Karpas-422 (cell line): ENCODE data around the gene C1QL4. TPM values are rescaled to one million over a fixed set of nuclear protein-coding genes. Genes with fewer than 3 reads are reported as not detected.

ENCODE experiments used
- DNase-seq: peaks from one replicate; pipeline ENCODE4 v3.0.0-alpha.2; 2015
- H2AFZ ChIP-seq: fragments of 200-600 bp; sonication (generic); 2 replicates; pipeline ENCODE4 v1.6.1; 2014; ENCODE audit warnings: antibody characterized with exemption, low read length, mixed read lengths
- H3K27ac ChIP-seq: fragments of 200-600 bp; sonication (generic); 2 replicates; pipeline ENCODE4 v1.5.1; 2014; ENCODE audit warnings: mild to moderate bottlenecking, low read length, moderate library complexity
- H3K27me3 ChIP-seq: fragments of 200-600 bp; sonication (generic); 2 replicates; pipeline ENCODE4 v1.6.1; 2014; ENCODE audit warnings: low read length, mixed read lengths
- H3K36me3 ChIP-seq: fragments of 200-600 bp; sonication (generic); 2 replicates; pipeline ENCODE4 v1.6.1; 2014; ENCODE audit warnings: low read length, mixed read lengths; ENCODE audit not compliant: insufficient read depth
- H3K4me1 ChIP-seq: fragments of 200-600 bp; sonication (generic); 2 replicates; pipeline ENCODE4 v1.6.1; 2014; ENCODE audit warnings: mild to moderate bottlenecking, low read length, mixed read lengths
- H3K4me2 ChIP-seq: fragments of 200-600 bp; sonication (generic); 2 replicates; pipeline ENCODE4 v1.6.1; 2014; ENCODE audit warnings: low read length, low read depth, mild to moderate bottlenecking; ENCODE audit not compliant: poor library complexity, severe bottlenecking
- H3K4me3 ChIP-seq: fragments of 200-600 bp; sonication (generic); 2 replicates; pipeline ENCODE4 v1.5.1; 2014; ENCODE audit warnings: mild to moderate bottlenecking, antibody characterized with exemption, low read length, mixed read lengths
- H3K79me2 ChIP-seq: fragments of 200-600 bp; sonication (generic); 2 replicates; pipeline ENCODE4 v1.6.1; 2014; ENCODE audit warnings: mild to moderate bottlenecking, low read length, mixed read lengths
- H3K9ac ChIP-seq: fragments of 200-600 bp; sonication (generic); 2 replicates; pipeline ENCODE4 v1.6.0; 2014; ENCODE audit warnings: low read length
- H3K9me2 ChIP-seq: fragments of 200-600 bp; sonication (generic), shearing (Covaris generic); replicated peaks from 2 replicates; pipeline ENCODE4 v1.6.0; 2014; ENCODE audit warnings: mild to moderate bottlenecking, low read length, moderate library complexity; ENCODE audit not compliant: insufficient read depth
- H3K9me3 ChIP-seq: fragments of 300-700, 200-600 bp; sonication (generic); 2 replicates; pipeline ENCODE4 v1.6.1; 2014; ENCODE audit warnings: low read length, mixed read lengths
- H4K20me1 ChIP-seq: fragments of 200-600 bp; sonication (generic); 2 replicates; pipeline ENCODE4 v1.6.1; 2014; ENCODE audit warnings: mild to moderate bottlenecking, antibody characterized with exemption, low read length, low read depth; ENCODE audit not compliant: insufficient read depth
- total RNA-seq: library from RNA; depleted of rRNA; stranded (reverse); fragments of >200 nt; shearing (Covaris generic); gene quantifications from 2 replicates; pipeline ENCODE4 v1.2.3, GENCODE V29; 2014; ENCODE audit warnings: low replicate concordance

C1QL4 gene
- total RNA-seq, 1 experiment from 2014 or later: not detected

DNA sequence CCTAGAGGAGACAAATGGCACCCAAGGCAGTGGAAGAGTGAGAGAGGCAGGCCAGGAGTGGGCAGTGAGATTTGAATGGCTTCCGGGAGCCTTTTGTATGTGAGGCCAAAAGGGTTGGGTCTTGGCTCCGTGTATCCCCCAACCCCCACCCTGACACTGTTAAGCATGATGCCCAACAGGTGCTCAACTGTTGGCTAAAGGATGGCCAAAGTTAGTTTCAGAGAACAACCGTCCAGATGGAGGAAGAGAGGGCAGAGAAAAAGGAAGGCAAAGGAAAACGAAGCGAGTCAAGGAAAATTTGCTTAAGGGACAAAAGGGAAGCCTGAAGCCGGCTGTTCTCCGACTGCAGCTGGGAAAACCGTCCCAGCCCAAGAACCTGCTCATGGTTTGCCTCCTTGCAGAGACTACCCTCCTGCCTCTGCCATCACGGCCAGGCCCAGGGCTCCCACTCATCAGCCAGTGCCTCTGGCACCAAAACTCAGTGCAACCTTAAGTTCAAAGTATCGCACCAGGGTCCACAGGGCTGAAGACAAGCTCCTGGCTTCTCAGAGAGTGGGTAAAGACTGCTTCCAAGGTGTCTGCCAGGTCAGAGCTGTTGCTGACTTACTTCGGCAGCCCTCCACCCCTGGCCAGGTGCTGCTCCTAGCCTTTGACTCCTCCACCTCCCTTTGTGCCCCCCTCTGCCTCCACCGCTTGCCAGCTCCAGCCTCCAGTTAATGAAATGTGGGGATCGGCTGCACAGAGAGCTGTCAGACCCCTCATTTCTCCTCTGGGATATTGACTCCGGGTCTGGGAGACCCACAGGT, 4.2 kb upstream of the C1QL4 start:
- Histone ChIP-seq H3K9ac (no peak overlapping the region), H4K20me1 (no peaks in the 10 kb centered on the region), H3K9me2 (no peaks in the 10 kb centered on the region), H2AFZ (no peak overlapping the region), H3K4me2 (no peak overlapping the region), H3K27me3 (no peaks in the 10 kb centered on the region), H3K36me3 (no peaks in the 10 kb centered on the region), H3K4me3 (no peak overlapping the region), H3K4me1 (peaks cover 45% of the 10 kb centered on the region), H3K27ac (no peak overlapping the region), H3K79me2 (no peaks in the 10 kb centered on the region), H3K9me3 (no peaks in the 10 kb centered on the region)
- DNase-seq: no peak

DNA sequence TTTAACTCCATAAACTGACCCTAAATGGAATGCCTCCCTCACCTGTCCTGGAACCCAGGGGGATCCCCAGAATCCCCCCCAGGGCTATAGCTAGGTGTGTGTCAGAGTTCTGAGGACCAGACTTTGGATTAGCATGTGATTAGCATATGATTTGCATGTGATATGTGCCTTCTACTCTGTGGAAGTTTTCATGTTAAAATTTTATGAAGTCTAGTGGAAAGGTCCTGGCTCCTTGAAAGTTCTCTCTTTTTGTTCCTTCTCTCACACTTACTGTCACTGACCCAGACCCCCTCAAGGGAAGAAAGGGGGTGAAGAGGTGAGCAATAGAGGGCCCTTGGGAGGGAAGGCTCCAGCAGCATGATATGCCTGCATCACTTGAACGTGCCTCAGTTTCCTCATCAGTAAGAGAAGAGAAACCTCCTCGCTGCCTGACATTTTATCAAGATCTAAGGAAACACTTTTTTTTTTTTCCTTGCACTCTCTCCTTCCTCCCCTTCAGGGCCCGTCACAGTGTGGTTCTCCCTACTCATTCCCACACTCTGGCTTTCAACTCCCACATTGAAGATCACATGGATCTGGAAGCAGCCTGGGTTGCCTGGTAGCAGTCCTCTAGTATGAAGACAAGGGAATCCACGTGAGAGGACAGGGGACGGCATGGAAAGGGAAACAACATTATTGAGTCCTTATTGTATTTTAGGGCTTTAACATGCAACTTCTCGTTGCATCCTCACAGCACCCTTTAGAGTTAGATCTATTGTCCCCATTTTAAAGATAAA, 3.3 kb upstream of the C1QL4 start:
- Histone ChIP-seq H3K9me3 (no peaks in the 10 kb centered on the region), H3K4me3 (no peak overlapping the region), H3K27me3 (no peaks in the 10 kb centered on the region), H3K4me1 (peaks cover 37% of the 10 kb centered on the region), H3K36me3 (no peaks in the 10 kb centered on the region), H3K79me2 (no peaks in the 10 kb centered on the region), H3K9ac (no peak overlapping the region), H3K27ac (no peak overlapping the region), H3K9me2 (no peaks in the 10 kb centered on the region), H3K4me2 (no peak overlapping the region), H2AFZ (no peak overlapping the region), H4K20me1 (no peaks in the 10 kb centered on the region)
- DNase-seq: peak; percentile 58

DNA sequence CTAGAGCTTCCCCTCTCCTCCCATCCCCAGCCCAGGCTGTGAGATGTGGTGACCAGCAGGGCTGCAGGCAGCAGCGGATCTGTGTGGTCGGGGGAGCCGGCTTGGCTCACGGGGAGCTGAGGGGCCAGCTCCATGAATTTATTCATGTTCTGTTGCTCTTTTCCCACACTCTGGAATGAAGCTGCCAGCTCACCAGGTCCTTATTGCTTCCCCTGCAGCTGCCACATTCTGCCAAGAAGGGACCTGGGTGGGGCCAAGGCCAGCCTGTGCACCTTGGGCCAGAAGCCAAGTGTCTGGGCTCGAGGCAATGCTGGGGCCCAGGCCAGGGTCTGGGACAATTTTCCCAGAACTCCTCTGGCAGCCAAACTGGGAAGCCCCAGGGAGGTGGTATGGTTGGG, 2.5 kb upstream of the C1QL4 start:
- no peak for DNase-seq
- no peak overlapping the region for H3K27ac ChIP-seq
- H3K9ac ChIP-seq: no peak overlapping the region
- no peaks in the 10 kb centered on the region for H3K79me2 ChIP-seq
- no peak overlapping the region for H3K4me3 ChIP-seq
- no peaks in the 10 kb centered on the region for H4K20me1 ChIP-seq
- H3K36me3 ChIP-seq: no peaks in the 10 kb centered on the region
- no peaks in the 10 kb centered on the region for H3K9me3 ChIP-seq
- no peak overlapping the region for H2AFZ ChIP-seq
- H3K4me1 ChIP-seq: peaks cover 33% of the 10 kb centered on the region
- no peaks in the 10 kb centered on the region for H3K9me2 ChIP-seq
- no peak overlapping the region for H3K4me2 ChIP-seq
- H3K27me3 ChIP-seq: no peaks in the 10 kb centered on the region

DNA sequence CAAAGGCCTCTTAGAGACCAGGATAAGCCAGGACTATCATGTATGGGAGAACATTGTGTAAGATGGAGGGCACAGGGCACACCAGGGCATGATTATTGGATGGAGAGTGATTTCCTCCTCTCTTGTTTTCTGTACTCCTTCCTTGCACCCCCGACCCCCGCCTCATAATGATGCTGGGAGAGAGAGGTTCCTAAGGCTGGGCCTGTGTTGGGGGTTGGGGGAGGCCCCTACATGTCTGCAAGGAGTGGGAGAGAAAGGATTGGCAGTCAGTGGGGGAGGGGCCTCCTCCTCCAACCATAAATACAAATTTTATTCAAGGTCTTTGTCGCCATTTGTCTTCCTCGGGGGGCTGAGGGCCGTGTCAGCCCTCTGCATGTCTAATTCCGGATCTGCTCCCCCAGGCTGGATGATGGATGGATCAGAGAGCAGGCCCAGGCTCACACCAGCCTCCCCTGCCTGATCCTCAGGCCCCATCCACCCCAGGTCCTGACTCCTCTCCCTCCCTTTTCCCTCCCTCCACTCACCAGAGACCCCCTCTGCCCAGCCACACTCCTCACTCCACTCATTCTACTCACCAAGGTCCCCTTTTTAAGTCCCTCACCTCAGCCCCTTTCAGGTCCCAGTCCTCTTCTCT, 2.0 kb upstream of the C1QL4 start:
- H3K4me2 ChIP-seq: no peak overlapping the region

DNA sequence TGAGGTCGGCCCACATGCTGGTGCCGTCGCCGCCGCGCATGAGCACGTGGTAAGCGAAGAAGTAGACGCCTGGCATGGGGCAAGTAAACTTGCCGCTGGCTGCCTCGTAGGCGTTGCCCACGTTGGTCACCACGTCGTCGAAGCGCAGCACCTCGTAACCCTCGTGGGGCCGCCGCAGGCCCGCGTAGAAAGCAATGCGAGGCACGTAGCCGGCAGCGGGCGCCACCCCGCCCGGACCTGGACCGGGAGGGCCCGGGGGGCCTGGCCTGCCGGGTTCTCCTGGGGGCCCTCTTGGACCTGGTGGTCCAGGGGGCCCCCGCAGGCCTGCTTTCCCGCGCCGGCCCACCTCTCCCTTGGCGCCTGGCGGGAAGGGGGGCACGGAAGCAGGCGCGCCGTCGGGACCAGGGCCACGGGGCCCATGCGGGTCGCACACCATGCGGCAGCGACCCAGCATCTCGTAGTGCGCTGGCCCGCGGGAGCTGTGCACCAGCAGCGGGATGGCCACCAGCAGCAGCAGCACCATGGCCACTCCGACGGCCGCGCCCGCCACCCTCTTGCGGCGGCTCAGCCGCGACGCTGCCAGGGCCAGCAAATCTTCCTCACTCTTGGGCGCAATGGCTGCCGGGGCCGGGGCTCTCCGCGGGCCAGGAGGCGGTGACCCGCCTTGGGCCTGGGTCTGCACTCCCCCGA, 888 bp downstream of the C1QL4 start:
- Histone ChIP-seq H3K9me3 (no peaks in the 10 kb centered on the region), H2AFZ (no peak overlapping the region), H3K9me2 (no peaks in the 10 kb centered on the region), H3K27ac (no peak overlapping the region), H3K4me2 (no peak overlapping the region), H3K9ac (no peak overlapping the region), H3K4me3 (no peak overlapping the region), H4K20me1 (no peaks in the 10 kb centered on the region), H3K4me1 (peaks cover 11% of the 10 kb centered on the region), H3K79me2 (no peaks in the 10 kb centered on the region), H3K36me3 (no peaks in the 10 kb centered on the region), H3K27me3 (no peaks in the 10 kb centered on the region)
- DNase-seq: no peak

More for the DNA sequence above, 2.0 kb upstream of the C1QL4 start:
- H3K27me3 ChIP-seq: no peaks in the 10 kb centered on the region
- H3K27ac ChIP-seq: no peak overlapping the region
- H3K9me3 ChIP-seq: no peaks in the 10 kb centered on the region
- DNase-seq: no peak
- H3K4me1 ChIP-seq: peaks cover 31% of the 10 kb centered on the region
- H3K79me2 ChIP-seq: no peaks in the 10 kb centered on the region
- no peak overlapping the region for H3K9ac ChIP-seq
- H3K4me3 ChIP-seq: no peak overlapping the region
- no peaks in the 10 kb centered on the region for H4K20me1 ChIP-seq
- H3K36me3 ChIP-seq: no peaks in the 10 kb centered on the region
- H2AFZ ChIP-seq: no peak overlapping the region
- H3K9me2 ChIP-seq: no peaks in the 10 kb centered on the region

DNA sequence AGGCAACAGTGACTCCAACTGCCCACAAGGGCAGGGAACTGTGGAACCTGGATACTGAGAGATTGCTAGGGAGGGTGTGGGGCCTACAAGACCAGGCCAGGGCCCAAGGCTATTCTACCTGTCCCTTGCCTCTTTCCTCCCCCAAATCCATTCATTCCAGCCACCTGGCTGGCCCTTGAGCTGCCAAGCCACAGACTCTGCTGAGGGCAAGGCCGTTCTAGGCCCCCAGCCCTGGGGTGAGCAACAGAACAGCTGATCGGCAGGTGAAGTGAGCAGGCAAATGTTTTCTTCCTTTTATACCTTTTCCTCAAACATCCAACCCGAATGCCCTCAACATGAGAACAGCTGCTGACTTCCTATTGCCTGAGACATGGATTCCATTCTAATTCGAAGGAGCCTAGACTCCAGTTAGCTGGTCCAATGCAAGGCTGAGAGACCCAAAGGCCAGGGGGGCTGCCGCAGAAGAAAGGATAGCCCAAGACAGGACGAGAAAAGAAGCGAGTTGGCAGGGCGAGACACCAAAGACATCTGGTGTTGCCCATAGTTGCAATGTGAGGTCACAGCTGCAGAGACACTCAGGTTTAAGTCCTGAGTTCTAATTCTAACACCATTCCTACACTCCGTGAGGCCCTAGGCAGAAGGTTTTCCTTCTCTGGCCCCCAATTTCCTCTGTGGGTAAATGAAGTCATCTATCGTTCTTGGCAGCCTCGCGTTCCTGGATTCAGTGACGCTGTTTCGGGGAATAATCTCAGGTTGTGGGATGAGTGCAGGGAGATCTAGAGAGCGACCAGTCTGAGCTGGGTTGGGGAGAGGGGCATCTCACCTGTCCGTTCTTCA, 1.7 kb downstream of the C1QL4 start:
- no peak overlapping the region for H3K4me2 ChIP-seq
- H3K36me3 ChIP-seq: no peaks in the 10 kb centered on the region
- no peak overlapping the region for H3K9ac ChIP-seq
- H3K27me3 ChIP-seq: no peaks in the 10 kb centered on the region
- H3K9me2 ChIP-seq: no peaks in the 10 kb centered on the region
- no peaks in the 10 kb centered on the region for H3K9me3 ChIP-seq
- no peak overlapping the region for H3K27ac ChIP-seq
- H3K4me1 ChIP-seq: peaks cover 7% of the 10 kb centered on the region
- no peak overlapping the region for H2AFZ ChIP-seq
- no peak overlapping the region for H3K4me3 ChIP-seq
- no peak for DNase-seq
- H3K79me2 ChIP-seq: no peaks in the 10 kb centered on the region
- no peaks in the 10 kb centered on the region for H4K20me1 ChIP-seq

DNA sequence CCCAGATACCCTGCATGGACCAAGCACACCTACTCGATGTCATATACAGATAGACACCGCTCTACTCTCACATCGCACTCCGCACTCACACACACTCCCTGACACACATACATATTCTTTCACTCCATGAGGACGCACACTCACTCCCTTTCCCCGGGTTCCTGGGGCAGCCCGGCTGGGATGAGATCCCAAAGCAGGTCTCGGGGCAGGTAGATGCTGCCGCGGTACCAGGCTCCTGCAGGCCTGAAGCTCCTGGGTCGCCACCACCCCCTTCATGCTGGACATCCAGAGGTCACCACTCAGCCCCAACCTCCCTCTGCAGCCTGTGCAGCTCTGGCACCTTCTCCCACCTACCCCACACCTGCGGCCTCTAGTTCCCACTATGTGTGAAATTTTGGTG, 2.3 kb downstream of the C1QL4 start:
- Histone ChIP-seq H3K9ac (no peak overlapping the region), H4K20me1 (no peaks in the 10 kb centered on the region), H3K4me1 (peaks cover 5% of the 10 kb centered on the region), H3K27ac (no peak overlapping the region), H3K27me3 (no peaks in the 10 kb centered on the region), H3K4me2 (no peak overlapping the region), H2AFZ (no peak overlapping the region), H3K9me3 (no peaks in the 10 kb centered on the region), H3K9me2 (no peaks in the 10 kb centered on the region), H3K36me3 (no peaks in the 10 kb centered on the region), H3K4me3 (no peak overlapping the region), H3K79me2 (no peaks in the 10 kb centered on the region)
- DNase-seq: peak; percentile 33
